ENCODE results near the gene MACROH2A1.
"Not testable (repeated sequence)": the region's sequence is repeated elsewhere in the genome, so short reads cannot be mapped to it uniquely, and the experiment has no call there.

MACROH2A1 gene

GRCh38 chr5:135375040-135375793, 23.8 kb downstream of the MACROH2A1 start:
- DNase-seq = no peak

GRCh38 chr5:135373736-135374515, 25.1 kb downstream of the MACROH2A1 start:
- DNase-seq = no peak

GRCh38 chr5:135372654-135373381, 26.2 kb downstream of the MACROH2A1 start:
- DNase-seq = no peak

GRCh38 chr5:135371622-135372232, 27.3 kb downstream of the MACROH2A1 start:
- no peak for DNase-seq

- no peak for DNase-seq
These were observed 29.1 kb downstream of the MACROH2A1 start for GRCh38 chr5:135369952-135370351.

GRCh38 chr5:135367554-135367953, 31.5 kb downstream of the MACROH2A1 start:
- DNase-seq = no peak

GRCh38 chr5:135367076-135367475, 32.0 kb downstream of the MACROH2A1 start:
- no peak for DNase-seq

GRCh38 chr5:135365281-135365680, 33.8 kb downstream of the MACROH2A1 start:
- no peak for DNase-seq

- DNase-seq = peak; percentile 90
These were observed 34.4 kb downstream of the MACROH2A1 start for GRCh38 chr5:135364421-135365262.

- DNase-seq = not testable (repeated sequence)
These were observed 35.7 kb downstream of the MACROH2A1 start for GRCh38 chr5:135363342-135363741.

- DNase-seq = no peak
These were observed 36.9 kb downstream of the MACROH2A1 start for GRCh38 chr5:135362102-135362501.

GRCh38 chr5:135360278-135361274, 38.5 kb downstream of the MACROH2A1 start:
- no peak for DNase-seq

GRCh38 chr5:135359374-135360165, 39.5 kb downstream of the MACROH2A1 start:
- no peak for DNase-seq

GRCh38 chr5:135357685-135358084, 41.3 kb downstream of the MACROH2A1 start:
- DNase-seq = no peak

GRCh38 chr5:135356522-135357318, 42.3 kb downstream of the MACROH2A1 start:
- DNase-seq = no peak

GRCh38 chr5:135355169-135355568, 43.9 kb downstream of the MACROH2A1 start:
- DNase-seq = no peak

GRCh38 chr5:135353952-135354721, 44.9 kb downstream of the MACROH2A1 start:
- DNase-seq = no peak

GRCh38 chr5:135350536-135350935, 48.5 kb downstream of the MACROH2A1 start:
- DNase-seq = no peak

All from COR-L47 (cell line).